ENCODE results near the gene SEMA4A.
"Not testable (repeated sequence)": the region's sequence is repeated elsewhere in the genome, so short reads cannot be mapped to it uniquely, and the experiment has no call there.

DNA sequence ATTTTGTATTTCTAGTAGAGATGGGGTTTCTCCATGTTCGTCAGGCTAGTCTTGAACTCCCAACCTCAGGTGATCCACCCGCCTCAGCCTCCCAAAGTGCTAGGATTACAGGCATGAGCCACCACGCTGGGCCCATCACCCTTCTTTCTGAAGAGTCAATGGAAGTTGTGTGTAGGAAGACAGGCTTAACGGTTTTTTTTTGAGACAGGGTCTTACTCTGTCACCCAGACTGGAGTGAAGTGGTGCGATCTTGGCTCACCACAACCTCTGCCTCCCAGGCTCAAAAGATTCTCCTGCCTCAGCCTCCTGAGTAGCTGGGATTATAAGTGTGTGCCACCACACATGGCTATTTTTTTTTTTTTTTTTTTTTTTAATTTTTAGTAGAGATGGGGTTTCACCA, 36.7 kb upstream of the SEMA4A start:
- TF ChIP-seq, protein P1, sequence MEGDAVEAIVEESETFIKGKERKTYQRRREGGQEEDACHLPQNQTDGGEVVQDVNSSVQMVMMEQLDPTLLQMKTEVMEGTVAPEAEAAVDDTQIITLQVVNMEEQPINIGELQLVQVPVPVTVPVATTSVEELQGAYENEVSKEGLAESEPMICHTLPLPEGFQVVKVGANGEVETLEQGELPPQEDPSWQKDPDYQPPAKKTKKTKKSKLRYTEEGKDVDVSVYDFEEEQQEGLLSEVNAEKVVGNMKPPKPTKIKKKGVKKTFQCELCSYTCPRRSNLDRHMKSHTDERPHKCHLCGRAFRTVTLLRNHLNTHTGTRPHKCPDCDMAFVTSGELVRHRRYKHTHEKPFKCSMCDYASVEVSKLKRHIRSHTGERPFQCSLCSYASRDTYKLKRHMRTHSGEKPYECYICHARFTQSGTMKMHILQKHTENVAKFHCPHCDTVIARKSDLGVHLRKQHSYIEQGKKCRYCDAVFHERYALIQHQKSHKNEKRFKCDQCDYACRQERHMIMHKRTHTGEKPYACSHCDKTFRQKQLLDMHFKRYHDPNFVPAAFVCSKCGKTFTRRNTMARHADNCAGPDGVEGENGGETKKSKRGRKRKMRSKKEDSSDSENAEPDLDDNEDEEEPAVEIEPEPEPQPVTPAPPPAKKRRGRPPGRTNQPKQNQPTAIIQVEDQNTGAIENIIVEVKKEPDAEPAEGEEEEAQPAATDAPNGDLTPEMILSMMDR (IDR thresholded peaks at IDR 0.05; ENCODE audit: insufficient read depth, low read depth, low read length): not testable (repeated sequence)
- not testable (repeated sequence) for TF ChIP-seq EZH2 (IDR thresholded peaks at IDR 0.05; ENCODE audit: insufficient read depth, low read length)

Measured in astrocyte (in vitro differentiated cells and primary cell).